Spleen (tissue), 11 donors: Measurements from ENCODE around the gene GDE1. TPM values are rescaled to one million over a fixed set of nuclear protein-coding genes. Genes with fewer than 3 reads are reported as not detected.

Source experiments
- DNase-seq: peaks from one replicate; pipeline ENCODE4 v3.0.0-alpha.2; 2020
- H3K27ac ChIP-seq, 8 donors: fragments of 200-600 bp; sonication (generic) in 7 of 8; 1 replicate in 4 of 8; 2 replicates in 4 of 8; pipeline versions ENCODE4 v1.5.0 to v1.8.0; 2016 to 2021; ENCODE audit warnings: inconsistent platforms in 4 of 8, mild to moderate bottlenecking in 4 of 8, moderate library complexity in 1 of 8
- H3K27me3 ChIP-seq, 7 donors: fragments of 200-600 bp; sonication (generic) in 6 of 7; replicated peaks in 1 of 7; 1 replicate in 4 of 7; 2 replicates in 3 of 7; pipeline versions ENCODE4 v1.5.0 to v1.8.0; 2016 to 2021; ENCODE audit warnings: inconsistent platforms in 3 of 7, mild to moderate bottlenecking in 1 of 7
- H3K36me3 ChIP-seq, 6 donors: fragments of 200-600 bp; sonication (generic) in 5 of 6; 1 replicate in 4 of 6; 2 replicates in 2 of 6; pipeline versions ENCODE4 v1.5.0 to v1.8.0; 2016 to 2021; ENCODE audit warnings: inconsistent platforms in 2 of 6
- H3K4me1 ChIP-seq, 6 donors: fragments of 200-600 bp; sonication (generic) in 5 of 6; 1 replicate in 3 of 6; 2 replicates in 3 of 6; pipeline versions ENCODE4 v1.5.0 to v1.8.0; 2016 to 2021; ENCODE audit warnings: inconsistent platforms in 3 of 6
- H3K4me3 ChIP-seq, 8 donors: fragments of 200-600 bp; sonication (generic) in 7 of 8; 1 replicate in 4 of 8; 2 replicates in 4 of 8; pipeline versions ENCODE4 v1.5.0 to v1.8.0; 2016 to 2021; ENCODE audit warnings: inconsistent platforms in 4 of 8, mild to moderate bottlenecking in 4 of 8, moderate library complexity in 2 of 8
- H3K9me3 ChIP-seq, 8 donors: fragments of 200-600 bp; sonication (generic) in 7 of 8; 1 replicate in 4 of 8; 2 replicates in 4 of 8; pipeline versions ENCODE4 v1.5.0 to v1.8.0; 2016 to 2021; ENCODE audit warnings: inconsistent platforms in 4 of 8
- POLR2A ChIP-seq, 3 donors: fragments of 450-650 bp; IDR thresholded peaks; one replicate each; pipeline ENCODE4 v1.5.1; 2017; ENCODE audit warnings: antibody characterized with exemption in 3 of 3, mild to moderate bottlenecking in 1 of 3
- POLR2AphosphoS5 ChIP-seq, 3 donors: sonication (generic); formaldehyde crosslinking; IDR thresholded peaks; one replicate each; pipeline ENCODE4 v1.5.1; 2017; ENCODE audit warnings: antibody characterized with exemption in 3 of 3
- WGBS, 5 donors: extraction: QIAGEN DNeasy Blood & Tissue Kit in 3 of 5; methylation state at CpG; one replicate each; pipeline versions ENCODE4 v1.1.5 to v1.1.7; 2013 to 2018; 5-methylcytosine and 5-hydroxymethylcytosine counted together
- intact Hi-C: fragments of 100-400 bp; cut with DNase I; formaldehyde crosslinking; loops from one replicate; pipeline ENCODE4 v1.15.0; 2023; ENCODE audit warnings: low total_unique reads
- polyA plus RNA-seq, 3 donors: library from polyadenylated mRNA; stranded (reverse); fragments of 200-250 nt; gene quantifications; one replicate each; pipeline ENCODE4 v1.2.1, GENCODE V29; 2013
- total RNA-seq, 7 donors: library from RNA; depleted of rRNA in 3 of 7; stranded (reverse); fragments of >200 nt in 3 of 7; fragmentation: NEBNext Ultra II Directional in 4 of 7; extraction: Animal tissue kit (Norgen Biotek cat#: 25700) in 4 of 7; gene quantifications; one replicate each; pipeline versions ENCODE4 v1.1.0 to v1.2.1, GENCODE V29; 2016 to 2021
- TF ChIP-seq, protein P1 (sequence below), 11 experiments: fragments of 200-600 bp in 7 of 11; fragments of 450-650 bp in 4 of 11; sonication (generic) in 4 of 11; IDR thresholded peaks in 8 of 11; conservative IDR thresholded peaks in 3 of 11; 1 replicate in 7 of 11; 2 replicates in 4 of 11; pipeline versions ENCODE4 v1.4.0 to v1.8.0; 2016 to 2021; ENCODE audit warnings: antibody characterized with exemption in 11 of 11, inconsistent platforms in 4 of 11, mild to moderate bottlenecking in 1 of 11
- donor health status: healthy with polysubstance abuse.
- donor health status: DM: no; HTN: no; CAD: no; lungs with moderate emphysema.
- donor health status: DM: no; HTN: no; CAD: no.
- donor health status: Bipolar disorder and iron deficiency.
- donor health status: healthy.
- donor health status: DM: no; HTN: no; CAD: no.
- donor health status: DM: yes; HTN: yes; CAD: no.

GDE1 gene
- total and polyA plus RNA-seq, 10 donors = 13.5 to 40.5 (median 28.4) TPM

GRCh38 chr16:19542138-19542821, 20.4 kb upstream of the GDE1 start:
- H3K4me1 ChIP-seq = no peaks in the 10 kb centered on the region
- H3K36me3 ChIP-seq = peaks cover 2 to 99% (median 42%) of the 10 kb centered on the region in 6 donors
- no peak overlapping the region for H3K27ac ChIP-seq
- intact Hi-C loops = no loop called here
- no peak for DNase-seq
- H3K9me3 ChIP-seq = peaks cover 0 to 6% (median 0%) of the 10 kb centered on the region in 8 donors
- WGBS, 5 donors = 89 to 97% (median 90%) methylated on average over 3 of the region's 3 CpGs
- H3K4me3 ChIP-seq = no peak overlapping the region
- no peak for TF ChIP-seq POLR2A (IDR thresholded peaks at IDR 0.05)
- no peak for TF ChIP-seq POLR2AphosphoS5 (IDR thresholded peaks at IDR 0.05)
- TF ChIP-seq, protein P1, sequence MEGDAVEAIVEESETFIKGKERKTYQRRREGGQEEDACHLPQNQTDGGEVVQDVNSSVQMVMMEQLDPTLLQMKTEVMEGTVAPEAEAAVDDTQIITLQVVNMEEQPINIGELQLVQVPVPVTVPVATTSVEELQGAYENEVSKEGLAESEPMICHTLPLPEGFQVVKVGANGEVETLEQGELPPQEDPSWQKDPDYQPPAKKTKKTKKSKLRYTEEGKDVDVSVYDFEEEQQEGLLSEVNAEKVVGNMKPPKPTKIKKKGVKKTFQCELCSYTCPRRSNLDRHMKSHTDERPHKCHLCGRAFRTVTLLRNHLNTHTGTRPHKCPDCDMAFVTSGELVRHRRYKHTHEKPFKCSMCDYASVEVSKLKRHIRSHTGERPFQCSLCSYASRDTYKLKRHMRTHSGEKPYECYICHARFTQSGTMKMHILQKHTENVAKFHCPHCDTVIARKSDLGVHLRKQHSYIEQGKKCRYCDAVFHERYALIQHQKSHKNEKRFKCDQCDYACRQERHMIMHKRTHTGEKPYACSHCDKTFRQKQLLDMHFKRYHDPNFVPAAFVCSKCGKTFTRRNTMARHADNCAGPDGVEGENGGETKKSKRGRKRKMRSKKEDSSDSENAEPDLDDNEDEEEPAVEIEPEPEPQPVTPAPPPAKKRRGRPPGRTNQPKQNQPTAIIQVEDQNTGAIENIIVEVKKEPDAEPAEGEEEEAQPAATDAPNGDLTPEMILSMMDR (IDR thresholded peaks at IDR 0.05 in 8 of 11, conservative IDR thresholded peaks at IDR 0.05 in 3 of 11) = no peak
- H3K27me3 ChIP-seq = no peaks in the 10 kb centered on the region

DNA sequence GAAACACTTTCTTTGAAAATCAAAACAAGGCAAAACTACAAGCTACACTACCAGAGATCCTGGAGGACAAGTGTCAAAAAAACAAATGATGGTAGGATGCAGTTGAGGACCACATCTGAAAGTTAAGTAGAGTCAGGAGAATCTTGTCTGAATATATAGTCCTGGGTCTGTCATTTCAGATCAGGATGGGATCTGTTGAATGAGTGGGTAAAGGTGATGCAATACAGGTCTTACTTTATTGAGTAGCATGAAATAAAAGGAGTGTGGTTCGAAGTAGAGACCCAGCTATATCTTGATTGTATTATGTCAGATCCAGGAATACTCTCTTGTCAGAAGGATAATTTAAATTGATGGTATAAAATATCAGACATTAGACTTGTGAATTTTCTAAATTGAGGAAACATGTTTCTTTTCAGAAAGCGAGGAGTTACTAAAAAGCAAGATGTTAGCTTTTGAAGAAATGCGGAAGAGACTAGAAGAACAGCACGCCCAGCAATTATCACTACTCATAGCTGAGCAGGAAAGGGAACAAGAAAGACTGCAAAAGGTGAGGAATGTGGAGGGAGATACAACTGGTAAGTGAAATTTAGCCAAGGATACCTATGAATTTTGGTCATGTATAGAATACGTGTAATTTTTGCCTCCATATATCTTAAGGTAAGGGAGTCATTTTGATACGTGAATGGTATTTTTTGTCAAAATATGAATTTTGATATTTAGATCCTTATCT, 18.5 kb upstream of the GDE1 start:
- Histone ChIP-seq H3K27me3 (no peaks in the 10 kb centered on the region), H3K4me1 (no peaks in the 10 kb centered on the region), H3K4me3 (no peak overlapping the region), H3K9me3 (peaks cover 0 to 6% (median 0%) of the 10 kb centered on the region in 8 donors), H3K36me3 (peaks cover 2 to 99% (median 51%) of the 10 kb centered on the region in 6 donors), H3K27ac (no peak overlapping the region)
- WGBS, 5 donors = 93 to 99% (median 96%) methylated on average over 6 of the region's 6 CpGs
- intact Hi-C loops = no loop called here
- TF ChIP-seq POLR2A (IDR thresholded peaks at IDR 0.05) (no peak), POLR2AphosphoS5 (IDR thresholded peaks at IDR 0.05) (no peak)
- TF ChIP-seq, protein P1 (IDR thresholded peaks at IDR 0.05 in 8 of 11, conservative IDR thresholded peaks at IDR 0.05 in 3 of 11) = no peak
- no peak for DNase-seq

- DNase-seq = no peak
- H3K4me1 ChIP-seq = no peaks in the 10 kb centered on the region
- H3K4me3 ChIP-seq = no peak overlapping the region
- 64 to 97% (median 86%) methylated on average over 1 of the region's 1 CpG for WGBS, 5 donors
- peaks cover 0 to 97% (median 26%) of the 10 kb centered on the region in 6 donors for H3K36me3 ChIP-seq
- TF ChIP-seq POLR2A (IDR thresholded peaks at IDR 0.05) = no peak
- TF ChIP-seq, protein P1 (IDR thresholded peaks at IDR 0.05 in 8 of 11, conservative IDR thresholded peaks at IDR 0.05 in 3 of 11) = no peak
- no peak for TF ChIP-seq POLR2AphosphoS5 (IDR thresholded peaks at IDR 0.05)
- H3K9me3 ChIP-seq = no peaks in the 10 kb centered on the region
- intact Hi-C loops = no loop called here
- no peaks in the 10 kb centered on the region for H3K27me3 ChIP-seq
- no peak overlapping the region for H3K27ac ChIP-seq
Measured at GRCh38 chr16:19532601-19533000, 10.7 kb upstream of the GDE1 start.

GRCh38 chr16:19528666-19529065, 6.8 kb upstream of the GDE1 start:
- 96 to 100% (median 99%) methylated on average over 3 of the region's 3 CpGs for WGBS, 5 donors
- Histone ChIP-seq H3K4me3 (no peak overlapping the region), H3K36me3 (peaks cover 0 to 60% (median 14%) of the 10 kb centered on the region in 6 donors), H3K27me3 (no peaks in the 10 kb centered on the region), H3K27ac (no peak overlapping the region), H3K9me3 (no peaks in the 10 kb centered on the region), H3K4me1 (peaks cover 0 to 29% (median 18%) of the 10 kb centered on the region in 6 donors)
- intact Hi-C loops = no loop called here
- DNase-seq = no peak
- TF ChIP-seq POLR2A (IDR thresholded peaks at IDR 0.05) (no peak), POLR2AphosphoS5 (IDR thresholded peaks at IDR 0.05) (no peak)
- TF ChIP-seq, protein P1 (IDR thresholded peaks at IDR 0.05 in 8 of 11, conservative IDR thresholded peaks at IDR 0.05 in 3 of 11) = no peak
